A549 (cell line): ENCODE data around the gene FAF1. TPM values are rescaled to one million over a fixed set of nuclear protein-coding genes. Genes with fewer than 3 reads are reported as not detected.

Source experiments
- ATAC-seq, 2 experiments: fragments of 200-7000 bp in 1 of 2; fragments of >200 bp in 1 of 2; cut with Nextera tagmentation in 1 of 2; cut with Tn5 transposase in 1 of 2; 3 replicates each; pipeline versions ENCODE4 v1.8.0 to v1.9.1; 2018 to 2020; ENCODE audit warnings: mild to moderate bottlenecking in 1 of 2, moderate library complexity in 1 of 2
- CTCF ChIA-PET: fragments of 300-600 bp; sonication (Branson Sonifier 250); formaldehyde crosslinking; extraction: SDS; loops from one replicate; lab custom pipeline; 2021; ENCODE audit warnings: antibody characterized with exemption, inconsistent platforms; lab: Yijun Ruan, JAX
- POLR2A ChIA-PET: fragments of 350-600 bp; formaldehyde crosslinking; extraction: SDS; loops from one replicate; lab custom pipeline; 2021; ENCODE audit warnings: antibody characterized with exemption, inconsistent platforms; lab: Yijun Ruan, JAX
- DNase-seq, 2 experiments: peaks; one replicate each; pipeline versions ENCODE4 v3.0.0 to v3.0.0-alpha.2; 2011 to 2016; ENCODE audit warnings: low read depth in 1 of 2, low spot score in 1 of 2
- FAIRE-seq: peaks from 2 replicates; lab custom pipeline; 2011; peaks lifted over from hg19 to GRCh38; lab: Jason Lieb, UNC
- H3K27ac ChIP-seq, 2 experiments: fragments of >200 bp; sonication (Bioruptor Twin); formaldehyde crosslinking; 3 replicates each; pipeline ENCODE4 v1.5.1; 2016 to 2017
- H3K4me1 ChIP-seq: fragments of >200 bp; sonication (Bioruptor Twin); formaldehyde crosslinking; 3 replicates; pipeline ENCODE4 v1.6.1; 2016
- H3K4me2 ChIP-seq: fragments of >200 bp; sonication (Bioruptor Twin); formaldehyde crosslinking; 3 replicates; pipeline ENCODE4 v1.6.1; 2016
- H3K4me3 ChIP-seq: fragments of >200 bp; sonication (Bioruptor Twin); formaldehyde crosslinking; 3 replicates; pipeline ENCODE4 v1.5.1; 2016
- H3K9me3 ChIP-seq: fragments of >200 bp; sonication (Bioruptor Twin); formaldehyde crosslinking; 3 replicates; pipeline ENCODE4 v1.6.1; 2016
- CHD4 ChIP-seq: fragments of 200-600 bp; sonication (generic); IDR thresholded peaks from 2 replicates; pipeline ENCODE4 v1.6.1; 2016; ENCODE audit warnings: antibody characterized with exemption, mild to moderate bottlenecking, borderline replicate concordance
- EHF ChIP-seq: fragments of 250-450 bp; sonication (Bioruptor Pico); IDR thresholded peaks from 2 replicates; pipeline ENCODE4 v1.5.0; 2020; ENCODE audit warnings: mild to moderate bottlenecking
- EHMT2 ChIP-seq: fragments of 200-600 bp; sonication (generic); IDR thresholded peaks from 2 replicates; pipeline ENCODE4 v1.6.1; 2016; ENCODE audit warnings: antibody characterized with exemption, low read depth, mild to moderate bottlenecking, moderate library complexity
- GATA3 ChIP-seq: IDR thresholded peaks from 2 replicates; pipeline ENCODE4 v1.6.1; 2012; ENCODE audit warnings: borderline replicate concordance
- HDAC2 ChIP-seq: fragments of 200-600 bp; sonication (generic); IDR thresholded peaks from 2 replicates; pipeline ENCODE4 v1.6.1; 2016
- HEYL ChIP-seq: fragments of 250-450 bp; sonication (Bioruptor Pico); IDR thresholded peaks from 2 replicates; pipeline ENCODE4 v1.8.0; 2021; ENCODE audit warnings: mild to moderate bottlenecking, moderate library complexity
- HOXB5 ChIP-seq: fragments of 250-450 bp; sonication (Bioruptor Pico); IDR thresholded peaks from 2 replicates; pipeline ENCODE4 v1.5.0; 2020; ENCODE audit warnings: mild to moderate bottlenecking, moderate library complexity
- KDM1A ChIP-seq: fragments of 200-600 bp; sonication (generic); IDR thresholded peaks from 2 replicates; pipeline ENCODE4 v1.6.1; 2016; ENCODE audit warnings: low read depth, mild to moderate bottlenecking
- NR3C1 ChIP-seq: fragments of >200 bp; sonication (Bioruptor Twin); formaldehyde crosslinking; IDR thresholded peaks from 3 replicates; pipeline ENCODE4 v1.6.1; 2017
- PHF8 ChIP-seq: fragments of 200-600 bp; sonication (generic); IDR thresholded peaks from 2 replicates; pipeline ENCODE4 v1.6.1; 2016; ENCODE audit warnings: low read depth, mild to moderate bottlenecking, antibody characterized with exemption, moderate library complexity, borderline replicate concordance
- RARB ChIP-seq: fragments of 250-450 bp; sonication (Bioruptor Pico); IDR thresholded peaks from 2 replicates; pipeline ENCODE4 v1.8.0; 2021; ENCODE audit warnings: mild to moderate bottlenecking, moderate library complexity
- SREBF2 ChIP-seq: fragments of 450-650 bp; IDR thresholded peaks from 2 replicates; pipeline ENCODE4 v1.6.1; 2014; ENCODE audit warnings: mild to moderate bottlenecking, moderate library complexity
- ZC3H11A ChIP-seq: fragments of 450-650 bp; IDR thresholded peaks from 2 replicates; pipeline ENCODE4 v1.6.1; 2014; ENCODE audit warnings: antibody characterized with exemption, mild to moderate bottlenecking
- ZNF302 ChIP-seq: fragments of 250-450 bp; sonication (Bioruptor Pico); IDR thresholded peaks from 2 replicates; pipeline ENCODE4 v1.9.0; 2021; ENCODE audit warnings: inconsistent platforms, mild to moderate bottlenecking, moderate library complexity
- WGBS: methylation state at CpG from one replicate; pipeline ENCODE4 v1.1.6; 2017; ENCODE audit errors: missing lambda C conversion rate; 5-methylcytosine and 5-hydroxymethylcytosine counted together
- polyA plus RNA-seq, 4 experiments: library from polyadenylated mRNA; depleted of rRNA in 3 of 4; stranded (reverse); fragments of >200 nt; fragmentation: RNase III in 1 of 4; extraction: RNeasy Plus Mini Kit Qiagen cat#74134 plus additional on column Dnase treatment in 1 of 4; gene quantifications; 2 replicates in 3 of 4; 3 replicates in 1 of 4; pipeline ENCODE4 v1.2.3, GENCODE V29; 2011 to 2017
- TF ChIP-seq, protein P1 (sequence below): IDR thresholded peaks from 2 replicates; pipeline ENCODE4 v1.6.1; 2012; ENCODE audit warnings: low read depth, borderline replicate concordance
- TF ChIP-seq, protein P2 (sequence below): fragments of 250-450 bp; sonication (Bioruptor Pico); IDR thresholded peaks from 2 replicates; pipeline ENCODE4 v1.5.0; 2021; ENCODE audit warnings: mild to moderate bottlenecking, moderate library complexity, borderline replicate concordance

Gene FAF1
- polyA plus RNA-seq, 2 of the 4 experiments (the other 2 are of a cell fraction), result 31.7 to 46.2 TPM

DNA sequence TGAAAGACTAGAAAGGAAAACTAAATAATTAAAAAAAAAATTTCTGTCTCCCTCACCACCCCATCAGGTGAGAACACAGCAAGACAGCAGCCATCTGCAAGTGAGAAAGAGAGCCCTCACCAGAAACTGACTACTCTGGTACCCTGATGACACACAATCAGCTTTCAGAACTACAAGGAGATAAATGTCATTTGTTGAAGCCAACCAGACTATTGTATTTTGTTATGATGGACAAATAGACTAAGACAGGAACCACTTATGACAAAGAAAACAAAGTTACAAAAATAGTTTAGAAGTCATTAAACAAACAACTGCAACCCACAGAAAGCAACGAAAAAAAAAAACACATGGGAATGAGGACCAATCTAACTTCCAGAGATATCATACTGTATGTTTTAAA is 98.3 kb downstream of the FAF1 start:
- POLR2A ChIA-PET, result no interaction called here
- TF ChIP-seq PHF8 (no peak), NR3C1 (no peak), RARB (no peak)
- TF ChIP-seq, protein P1, sequence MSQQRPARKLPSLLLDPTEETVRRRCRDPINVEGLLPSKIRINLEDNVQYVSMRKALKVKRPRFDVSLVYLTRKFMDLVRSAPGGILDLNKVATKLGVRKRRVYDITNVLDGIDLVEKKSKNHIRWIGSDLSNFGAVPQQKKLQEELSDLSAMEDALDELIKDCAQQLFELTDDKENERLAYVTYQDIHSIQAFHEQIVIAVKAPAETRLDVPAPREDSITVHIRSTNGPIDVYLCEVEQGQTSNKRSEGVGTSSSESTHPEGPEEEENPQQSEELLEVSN, result no peak
- CTCF ChIA-PET, result no interaction called here
- Histone ChIP-seq H3K9me3 (peaks cover 7% of the 10 kb centered on the region; the same call in 2 of the 3 replicates), H3K27ac (no peak overlapping the region), H3K4me1 (no peaks in the 10 kb centered on the region), H3K4me2 (no peak overlapping the region), H3K4me3 (no peak overlapping the region)
- ATAC-seq (no peak), DNase-seq (no peak), FAIRE-seq (no peak)
- WGBS, result 13% methylated on average over 1 of the region's 1 CpG

DNA sequence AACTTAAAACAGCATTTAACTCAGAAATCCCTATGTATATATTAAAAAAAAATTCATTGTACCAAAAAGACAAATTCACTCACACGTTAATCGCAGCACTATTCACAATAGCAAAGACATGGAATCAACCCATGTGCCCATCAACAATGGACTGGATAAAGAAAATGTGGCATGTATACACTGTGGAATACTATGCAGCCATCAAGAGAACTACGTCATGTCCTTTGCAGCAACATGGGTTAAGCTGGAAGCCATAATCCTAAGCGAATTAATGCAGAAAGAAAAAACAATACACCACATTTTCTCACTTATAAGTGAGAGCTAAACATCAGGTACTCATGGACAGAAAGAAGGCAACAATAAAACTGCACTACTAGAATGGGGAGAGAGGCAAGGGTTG is 99.4 kb downstream of the FAF1 start:
- Histone ChIP-seq H3K4me2 (no peak overlapping the region), H3K4me1 (no peaks in the 10 kb centered on the region), H3K27ac (no peak overlapping the region), H3K4me3 (no peak overlapping the region), H3K9me3 (peaks cover 7% of the 10 kb centered on the region; the same call in 2 of the 3 replicates)
- 93% methylated on average over 4 of the region's 4 CpGs for WGBS
- DNase-seq, result no peak
- no peak for ATAC-seq
- TF ChIP-seq GATA3 (no peak), HDAC2 (no peak)
- FAIRE-seq, result no peak
- POLR2A ChIA-PET, result no interaction called here
- CTCF ChIA-PET, result no interaction called here

DNA sequence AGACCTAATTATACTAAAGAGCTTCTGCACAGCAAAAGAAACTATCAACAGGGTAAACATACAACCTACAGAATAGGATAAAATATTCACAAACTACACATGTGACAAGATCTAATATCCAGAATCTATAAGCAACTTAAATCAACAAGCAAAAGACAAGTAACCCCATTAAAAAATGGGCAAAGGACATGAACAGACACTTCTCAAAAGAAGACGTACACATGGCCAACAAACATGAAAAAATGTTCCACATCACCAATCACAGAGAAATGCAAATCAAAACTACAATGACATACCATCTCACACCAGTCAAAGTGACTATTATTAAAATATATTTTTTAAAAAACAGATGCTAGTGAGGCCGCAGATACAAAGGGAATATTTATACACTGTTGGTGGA is 99.8 kb downstream of the FAF1 start:
- Histone ChIP-seq H3K4me1 (no peaks in the 10 kb centered on the region), H3K27ac (no peak overlapping the region), H3K9me3 (peaks cover 7% of the 10 kb centered on the region; the same call in 2 of the 3 replicates), H3K4me3 (no peak overlapping the region), H3K4me2 (no peak overlapping the region)
- POLR2A ChIA-PET, result no interaction called here
- 89% methylated on average over 2 of the region's 2 CpGs for WGBS
- no peak for FAIRE-seq
- ATAC-seq, result no peak
- CTCF ChIA-PET, result no interaction called here
- TF ChIP-seq ZNF302 (CRISPR knock-in tag) (no peak), EHMT2 (no peak), HEYL (CRISPR knock-in tag) (no peak), ZC3H11A (no peak), KDM1A (no peak), EHF (no peak), SREBF2 (no peak)
- TF ChIP-seq, protein P2, sequence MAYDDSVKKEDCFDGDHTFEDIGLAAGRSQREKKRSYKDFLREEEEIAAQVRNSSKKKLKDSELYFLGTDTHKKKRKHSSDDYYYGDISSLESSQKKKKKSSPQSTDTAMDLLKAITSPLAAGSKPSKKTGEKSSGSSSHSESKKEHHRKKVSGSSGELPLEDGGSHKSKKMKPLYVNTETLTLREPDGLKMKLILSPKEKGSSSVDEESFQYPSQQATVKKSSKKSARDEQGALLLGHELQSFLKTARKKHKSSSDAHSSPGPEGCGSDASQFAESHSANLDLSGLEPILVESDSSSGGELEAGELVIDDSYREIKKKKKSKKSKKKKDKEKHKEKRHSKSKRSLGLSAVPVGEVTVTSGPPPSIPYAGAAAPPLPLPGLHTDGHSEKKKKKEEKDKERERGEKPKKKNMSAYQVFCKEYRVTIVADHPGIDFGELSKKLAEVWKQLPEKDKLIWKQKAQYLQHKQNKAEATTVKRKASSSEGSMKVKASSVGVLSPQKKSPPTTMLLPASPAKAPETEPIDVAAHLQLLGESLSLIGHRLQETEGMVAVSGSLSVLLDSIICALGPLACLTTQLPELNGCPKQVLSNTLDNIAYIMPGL (CRISPR knock-in tag), result no peak
- no peak for DNase-seq

DNA sequence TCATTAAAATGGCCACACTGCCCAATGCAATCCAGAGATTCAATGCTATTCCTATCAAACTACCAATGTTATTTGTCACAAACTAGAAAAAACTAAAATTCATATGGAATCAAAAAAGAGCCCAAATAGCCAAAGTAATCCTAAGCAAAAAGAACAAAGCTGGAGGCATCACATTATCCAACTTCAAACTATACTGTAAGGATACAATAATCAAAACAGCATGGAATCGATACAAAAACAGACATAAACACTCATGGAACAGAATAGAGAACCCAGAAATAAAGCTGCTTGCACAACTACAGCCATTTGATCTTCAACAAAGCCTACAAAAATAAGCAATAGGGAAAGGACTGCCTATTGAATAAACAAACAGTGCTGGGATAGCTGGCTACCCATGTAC is 100.4 kb downstream of the FAF1 start:
- no peak overlapping the region for H3K4me3 ChIP-seq
- no peak for TF ChIP-seq HOXB5 (CRISPR knock-in tag)
- no peak for TF ChIP-seq CHD4
- 0 out of 2 replicates have a peak, but pooled peaks have one; percentile 21 for TF ChIP-seq KDM1A
- TF ChIP-seq, all 56 proteins: peak for 1
- ATAC-seq, result no peak
- POLR2A ChIA-PET, result no interaction called here
- H3K27ac ChIP-seq, result no peak overlapping the region
- no peaks in the 10 kb centered on the region for H3K4me1 ChIP-seq
- CTCF ChIA-PET, result no interaction called here
- 90% methylated on average over 1 of the region's 1 CpG for WGBS
- no peak for DNase-seq
- H3K9me3 ChIP-seq, result peaks cover 7% of the 10 kb centered on the region; the same call in 2 of the 3 replicates
- no peak overlapping the region for H3K4me2 ChIP-seq
- no peak for FAIRE-seq
